ENCODE data around the gene PRTN3. TPM values are rescaled to one million over a fixed set of nuclear protein-coding genes. Genes with fewer than 3 reads are reported as not detected.

PRTN3 gene
- total RNA-seq, 4 donors from 2014 or later, result not detected

DNA sequence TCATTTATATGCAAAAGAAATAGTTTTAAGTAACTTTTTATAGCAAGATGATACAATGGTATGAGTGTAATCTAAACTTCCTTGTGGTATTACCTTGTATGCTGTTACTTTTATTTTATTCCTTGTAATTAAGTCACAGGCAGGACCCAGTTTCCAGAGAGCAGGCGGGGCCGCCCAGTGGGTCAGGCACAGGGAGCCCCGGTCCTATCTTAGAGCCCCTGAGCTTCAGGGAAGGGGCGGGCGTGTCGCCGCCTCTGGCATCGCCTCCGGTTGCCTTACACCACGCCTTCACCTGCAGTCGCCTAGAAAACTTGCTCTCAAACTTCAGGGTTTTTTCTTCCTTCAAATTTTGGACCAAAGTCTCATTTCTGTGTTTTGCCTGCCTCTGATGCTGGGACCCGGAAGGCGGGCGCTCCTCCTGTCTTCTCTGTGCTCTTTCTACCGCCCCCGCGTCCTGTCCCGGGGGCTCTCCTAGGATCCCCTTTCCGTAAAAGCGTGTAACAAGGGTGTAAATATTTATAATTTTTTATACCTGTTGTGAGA, 29.2 kb upstream of the PRTN3 start:
- Histone ChIP-seq H3K27me3 (no peaks in the 10 kb centered on the region), H3K4me3 (no peak overlapping the region), H3K9me3 (no peaks in the 10 kb centered on the region), H3K27ac (no peak overlapping the region), H3K36me3 (peaks cover 39 to 75% (median 57%) of the 10 kb centered on the region in 3 donors), H3K4me1 (peaks cover 0 to 7% (median 0%) of the 10 kb centered on the region in 3 donors)
- intact Hi-C loops (cut with DNase I), result no loop called here
- 84 to 85% methylated on average over 15 to 20 of the region's 20 CpGs for WGBS, 2 donors
- DNase-seq, result no peak
- TF ChIP-seq POLR2A (IDR thresholded peaks at IDR 0.05) (no peak), CTCF (IDR thresholded peaks at IDR 0.05) (no peak)

DNA sequence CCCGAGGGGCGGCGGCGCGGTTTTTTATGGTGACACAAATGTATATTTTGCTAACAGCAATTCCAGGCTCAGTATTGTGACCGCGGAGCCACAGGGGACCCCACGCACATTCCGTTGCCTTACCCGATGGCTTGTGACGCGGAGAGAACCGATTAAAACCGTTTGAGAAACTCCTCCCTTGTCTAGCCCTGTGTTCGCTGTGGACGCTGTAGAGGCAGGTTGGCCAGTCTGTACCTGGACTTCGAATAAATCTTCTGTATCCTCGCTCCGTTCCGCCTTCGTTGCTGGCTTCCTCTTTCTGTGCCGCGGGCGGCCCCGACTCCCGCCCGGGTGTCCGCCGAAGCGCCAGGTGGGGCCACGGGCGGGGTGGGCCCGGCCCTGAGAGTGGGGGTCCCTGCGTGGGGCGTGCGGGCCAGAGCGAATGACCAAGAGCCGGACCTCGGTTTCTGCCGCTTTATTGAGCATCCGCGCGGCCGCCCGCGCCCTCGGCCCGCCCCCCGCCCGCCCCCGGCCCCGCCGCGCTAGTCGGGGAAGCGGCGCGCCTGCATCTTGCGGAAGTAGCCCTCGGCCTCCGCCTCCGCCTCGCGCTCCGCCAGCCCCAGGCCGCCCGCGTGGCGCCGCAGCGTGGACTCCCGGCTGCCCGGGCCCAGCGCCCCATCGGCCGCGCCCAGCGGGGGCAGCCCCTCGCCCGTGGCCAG, 28.6 kb upstream of the PRTN3 start:
- intact Hi-C loops (cut with DNase I), result no loop called here
- 83 to 87% methylated on average over 15 to 17 of the region's 80 CpGs for WGBS, 2 donors

GRCh38 chr19:812747-813218, 28.0 kb upstream of the PRTN3 start:
- Histone ChIP-seq H3K27me3 (no peaks in the 10 kb centered on the region), H3K27ac (no peak overlapping the region), H3K9me3 (no peaks in the 10 kb centered on the region), H3K4me3 (no peak overlapping the region), H3K4me1 (no peaks in the 10 kb centered on the region), H3K36me3 (peaks cover 32 to 63% (median 45%) of the 10 kb centered on the region in 3 donors)
- TF ChIP-seq CTCF (IDR thresholded peaks at IDR 0.05) (no peak), POLR2A (IDR thresholded peaks at IDR 0.05) (no peak)
- WGBS, 2 donors, result 95% methylated on average over 20 of the region's 72 CpGs; no CpG with 5 or more reads in 1 of the 2 donors
- no peak for DNase-seq
- intact Hi-C loops (cut with DNase I), result no loop called here

More for the DNA sequence above, 28.6 kb upstream of the PRTN3 start:
- Histone ChIP-seq H3K36me3 (peaks cover 33 to 69% (median 51%) of the 10 kb centered on the region in 3 donors), H3K9me3 (no peaks in the 10 kb centered on the region), H3K4me3 (no peak overlapping the region), H3K27me3 (no peaks in the 10 kb centered on the region), H3K4me1 (peaks cover 0 to 1% (median 0%) of the 10 kb centered on the region in 3 donors), H3K27ac (no peak overlapping the region)
- TF ChIP-seq POLR2A (IDR thresholded peaks at IDR 0.05) (no peak), CTCF (IDR thresholded peaks at IDR 0.05) (no peak)
- no peak for DNase-seq

GRCh38 chr19:813219-814151, 27.3 kb upstream of the PRTN3 start:
- intact Hi-C loops (cut with DNase I), result no loop called here
- Histone ChIP-seq H3K36me3 (peaks cover 26 to 56% (median 38%) of the 10 kb centered on the region in 3 donors), H3K4me3 (no peak overlapping the region), H3K27me3 (no peaks in the 10 kb centered on the region), H3K27ac (no peak overlapping the region), H3K9me3 (no peaks in the 10 kb centered on the region), H3K4me1 (no peaks in the 10 kb centered on the region)
- DNase-seq, result no peak
- 68 to 91% methylated on average over 5 to 27 of the region's 87 CpGs for WGBS, 2 donors
- TF ChIP-seq CTCF (IDR thresholded peaks at IDR 0.05) (no peak), POLR2A (IDR thresholded peaks at IDR 0.05) (no peak)
